ENCODE results near the gene RHOV.

DNA sequence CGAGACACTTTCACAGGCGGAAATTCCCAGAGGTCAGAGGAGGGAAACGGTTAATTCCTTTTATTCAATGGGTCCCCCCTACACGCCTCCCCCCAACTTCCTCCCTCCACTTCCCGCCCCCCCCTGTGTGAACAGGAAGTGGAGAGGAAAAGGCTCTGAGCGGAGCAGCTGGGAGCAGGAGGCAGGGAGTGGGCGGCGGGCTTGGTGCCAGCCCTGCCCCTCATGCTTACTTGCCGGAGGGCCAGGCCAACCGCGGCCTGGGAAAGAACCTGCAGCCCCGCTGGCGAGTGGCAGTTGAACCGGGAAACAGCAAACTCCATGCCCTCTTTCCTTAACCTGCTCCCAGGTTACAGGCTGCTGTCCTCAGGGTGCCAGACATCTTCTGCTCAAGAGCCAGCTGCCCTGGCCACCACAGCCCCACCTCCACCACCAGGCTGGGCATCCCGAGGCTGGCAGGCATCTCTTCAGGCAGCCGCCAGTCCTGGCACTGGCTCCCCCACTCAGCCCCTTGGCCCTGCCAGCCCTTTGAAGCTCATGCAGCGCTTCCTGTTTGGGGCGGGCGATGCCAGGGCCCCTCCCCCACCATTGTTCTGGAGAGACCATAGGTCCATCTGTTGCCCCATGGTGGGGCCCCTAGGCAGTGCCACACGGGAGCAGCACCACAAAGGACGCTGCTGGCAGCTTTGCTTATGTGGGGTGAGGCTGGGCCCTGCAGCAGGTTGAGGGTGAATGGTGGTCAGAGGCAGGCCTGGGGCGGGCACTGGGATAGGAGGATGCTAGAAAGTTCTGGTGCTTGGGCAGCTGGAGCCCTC lies 33.2 kb upstream of the RHOV start:
- TF ChIP-seq BHLHE40 (IDR thresholded peaks at IDR 0.05; ENCODE audit: borderline replicate concordance) (no peak), TARDBP (IDR thresholded peaks at IDR 0.05) (no peak), ARNT (IDR thresholded peaks at IDR 0.05) (no peak), NFRKB (IDR thresholded peaks at IDR 0.05) (no peak), L3MBTL2 (conservative IDR thresholded peaks at IDR 0.05) (no peak), SP1 (IDR thresholded peaks at IDR 0.05) (no peak), HDGF (IDR thresholded peaks at IDR 0.05; ENCODE audit: borderline replicate concordance) (no peak), ZNF384 (IDR thresholded peaks at IDR 0.05) (no peak), FOXM1 (IDR thresholded peaks at IDR 0.05; ENCODE audit: borderline replicate concordance) (no peak), FOXK2 (IDR thresholded peaks at IDR 0.05) (no peak), SUZ12 (IDR thresholded peaks at IDR 0.05) (no peak), ELF4 (IDR thresholded peaks at IDR 0.05) (no peak), CTBP1 (IDR thresholded peaks at IDR 0.05; ENCODE audit: borderline replicate concordance) (no peak)
- TF ChIP-seq, protein P1, sequence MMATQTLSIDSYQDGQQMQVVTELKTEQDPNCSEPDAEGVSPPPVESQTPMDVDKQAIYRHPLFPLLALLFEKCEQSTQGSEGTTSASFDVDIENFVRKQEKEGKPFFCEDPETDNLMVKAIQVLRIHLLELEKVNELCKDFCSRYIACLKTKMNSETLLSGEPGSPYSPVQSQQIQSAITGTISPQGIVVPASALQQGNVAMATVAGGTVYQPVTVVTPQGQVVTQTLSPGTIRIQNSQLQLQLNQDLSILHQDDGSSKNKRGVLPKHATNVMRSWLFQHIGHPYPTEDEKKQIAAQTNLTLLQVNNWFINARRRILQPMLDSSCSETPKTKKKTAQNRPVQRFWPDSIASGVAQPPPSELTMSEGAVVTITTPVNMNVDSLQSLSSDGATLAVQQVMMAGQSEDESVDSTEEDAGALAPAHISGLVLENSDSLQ (IDR thresholded peaks at IDR 0.05), result no peak

Measured in HEK293T (cell line).